ENCODE measurements around the gene BEGAIN. TPM values are rescaled to one million over a fixed set of nuclear protein-coding genes. Genes with fewer than 3 reads are reported as not detected.

BEGAIN gene
- total RNA-seq, 3 donors from 2014 or later = 0.53 to 3.9 (median 2.0) TPM

DNA sequence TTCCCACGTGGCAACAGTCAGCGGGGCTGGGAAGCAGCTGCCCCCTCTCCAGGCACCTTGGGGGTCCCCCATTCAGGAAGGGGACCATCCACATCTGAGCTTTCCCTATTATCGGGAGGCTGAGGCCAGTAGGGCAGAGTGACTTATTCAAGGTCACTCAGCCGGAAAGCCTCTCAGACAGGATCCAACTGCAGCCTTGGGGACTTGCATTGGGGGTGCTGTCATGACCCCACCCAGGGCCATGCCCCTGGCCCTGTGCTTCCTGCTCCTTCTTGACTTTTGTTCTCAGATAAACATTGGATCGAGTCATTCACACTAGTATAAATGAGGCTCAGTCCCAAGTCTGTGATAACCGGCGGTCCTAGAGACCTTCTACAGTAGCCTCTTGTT, 12.6 kb downstream of the BEGAIN start:
- peaks cover 19% of the 10 kb centered on the region for H3K27me3 Mint-ChIP-seq (ENCODE audit: low read depth)
- no peaks in the 10 kb centered on the region for H3K9me3 Mint-ChIP-seq
- H3K36me3 Mint-ChIP-seq (ENCODE audit: insufficient read depth) = no peaks in the 10 kb centered on the region
- no peak for DNase-seq
- no peak overlapping the region for H3K4me3 Mint-ChIP-seq
- no peak for ATAC-seq
- peaks cover 5% of the 10 kb centered on the region for H3K4me1 Mint-ChIP-seq (ENCODE audit: low read depth)

DNA sequence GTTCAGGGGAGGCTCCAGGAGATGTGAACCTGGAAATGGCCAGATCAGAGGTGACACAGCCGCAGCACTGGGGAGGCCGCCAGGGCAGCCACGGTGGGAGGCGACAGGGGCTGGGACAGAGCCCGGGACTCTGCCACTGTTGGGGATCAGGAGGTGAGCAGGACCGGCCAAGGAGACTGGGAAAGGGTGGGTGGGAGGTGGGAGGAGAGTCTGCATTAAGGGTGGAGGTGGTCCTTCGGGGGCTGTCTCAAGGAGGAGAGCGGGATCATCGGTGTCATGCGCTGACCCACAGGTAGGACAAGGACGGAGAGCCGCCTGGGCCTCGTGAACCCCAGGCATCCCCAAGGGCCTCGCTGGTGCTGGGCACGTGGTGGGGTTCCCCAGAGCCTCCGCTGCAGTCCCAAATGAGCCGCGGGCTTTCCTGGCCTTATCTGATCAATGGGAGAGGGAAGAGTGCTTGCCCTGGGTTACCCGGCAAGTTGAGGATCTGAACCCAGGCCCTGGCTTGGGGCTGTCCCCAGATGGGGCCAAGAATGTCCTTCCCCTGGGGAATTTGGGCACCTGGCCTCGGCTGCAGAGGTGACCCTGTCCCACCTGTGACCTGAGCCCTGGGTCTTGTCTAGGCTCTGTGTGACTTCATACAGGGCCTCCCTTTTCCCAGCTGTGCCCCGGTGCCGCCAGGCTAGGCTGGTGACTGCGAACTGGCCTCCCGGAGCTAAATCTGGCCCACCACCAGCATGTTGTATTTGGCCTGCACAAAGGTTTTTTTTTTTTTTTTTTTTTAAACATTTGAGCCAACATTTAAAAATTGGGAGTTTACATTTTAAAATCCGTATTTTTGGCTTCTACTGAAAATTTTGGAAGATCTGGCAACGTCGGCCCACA, 13.2 kb downstream of the BEGAIN start:
- no peaks in the 10 kb centered on the region for H3K9me3 Mint-ChIP-seq
- H3K36me3 Mint-ChIP-seq (ENCODE audit: insufficient read depth) = no peaks in the 10 kb centered on the region
- DNase-seq = no peak
- H3K4me1 Mint-ChIP-seq (ENCODE audit: low read depth) = peaks cover 9% of the 10 kb centered on the region
- peaks cover 24% of the 10 kb centered on the region for H3K27me3 Mint-ChIP-seq (ENCODE audit: low read depth)
- no peak overlapping the region for H3K4me3 Mint-ChIP-seq
- no peak for ATAC-seq

DNA sequence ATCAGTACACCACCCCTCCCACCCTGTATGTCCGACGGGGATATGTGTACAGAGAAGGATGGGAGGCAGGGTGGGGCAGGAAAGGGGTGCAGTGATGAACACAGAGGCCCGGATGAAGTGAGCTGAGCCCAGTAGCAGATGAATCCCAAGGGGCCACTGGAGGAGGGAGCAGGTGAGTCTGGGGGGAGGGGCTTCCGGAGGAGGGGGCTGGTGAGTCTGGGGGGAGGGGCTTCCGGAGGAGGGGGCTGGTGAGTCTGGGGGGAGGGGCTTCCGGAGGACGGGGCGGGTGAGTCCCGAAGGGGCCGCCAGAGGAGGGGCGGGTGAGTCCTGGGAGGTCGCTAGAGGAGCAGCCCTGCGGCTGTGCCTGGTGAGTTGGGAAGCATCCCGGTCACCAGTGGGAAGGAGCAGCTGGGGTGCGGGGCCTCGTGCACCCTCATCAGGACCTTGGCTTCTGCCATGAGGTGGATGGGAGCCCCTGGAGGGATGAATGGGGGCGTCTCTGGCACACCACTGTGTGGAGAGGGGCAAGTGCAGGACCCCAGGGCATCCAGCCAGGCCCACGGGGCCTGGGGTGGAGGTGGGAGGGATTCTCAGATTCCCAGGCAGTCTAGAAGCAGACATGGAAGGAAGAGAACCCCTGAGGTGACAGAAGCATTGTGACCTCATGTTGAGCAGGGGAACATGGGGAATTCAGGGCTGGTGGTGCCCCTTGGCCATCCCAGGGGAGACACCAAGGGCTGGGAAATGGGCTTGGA, 14.0 kb downstream of the BEGAIN start:
- H3K4me3 Mint-ChIP-seq = no peak overlapping the region
- no peaks in the 10 kb centered on the region for H3K36me3 Mint-ChIP-seq (ENCODE audit: insufficient read depth)
- no peak for DNase-seq
- H3K27me3 Mint-ChIP-seq (ENCODE audit: low read depth) = peaks cover 24% of the 10 kb centered on the region
- no peak for ATAC-seq
- no peaks in the 10 kb centered on the region for H3K9me3 Mint-ChIP-seq
- peaks cover 9% of the 10 kb centered on the region for H3K4me1 Mint-ChIP-seq (ENCODE audit: low read depth)

DNA sequence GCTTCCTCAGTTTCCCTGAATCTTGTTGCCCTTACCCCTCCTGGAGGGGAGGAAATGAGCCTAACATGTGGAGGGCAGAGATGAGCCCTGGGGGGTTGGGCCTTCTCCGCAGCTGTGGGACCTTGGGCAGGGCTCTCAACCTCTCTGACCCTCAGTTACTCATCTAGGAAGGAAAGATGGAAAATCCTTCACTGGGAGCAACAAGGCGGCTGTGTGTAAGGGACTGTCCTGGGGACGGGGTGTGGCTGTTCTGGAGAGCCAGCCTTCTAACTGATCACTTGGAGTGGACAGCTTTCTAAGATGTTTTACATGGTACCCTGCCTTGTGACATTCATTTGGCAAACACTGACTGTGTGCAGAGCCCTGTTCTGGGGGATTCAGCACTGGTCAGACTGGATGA, 14.7 kb downstream of the BEGAIN start:
- Mint-ChIP-seq H3K4me3 (no peak overlapping the region), H3K36me3 (ENCODE audit: insufficient read depth) (no peaks in the 10 kb centered on the region), H3K4me1 (ENCODE audit: low read depth) (peaks cover 9% of the 10 kb centered on the region), H3K9me3 (no peaks in the 10 kb centered on the region), H3K27me3 (ENCODE audit: low read depth) (peaks cover 24% of the 10 kb centered on the region)
- ATAC-seq (no peak), DNase-seq (no peak)

DNA sequence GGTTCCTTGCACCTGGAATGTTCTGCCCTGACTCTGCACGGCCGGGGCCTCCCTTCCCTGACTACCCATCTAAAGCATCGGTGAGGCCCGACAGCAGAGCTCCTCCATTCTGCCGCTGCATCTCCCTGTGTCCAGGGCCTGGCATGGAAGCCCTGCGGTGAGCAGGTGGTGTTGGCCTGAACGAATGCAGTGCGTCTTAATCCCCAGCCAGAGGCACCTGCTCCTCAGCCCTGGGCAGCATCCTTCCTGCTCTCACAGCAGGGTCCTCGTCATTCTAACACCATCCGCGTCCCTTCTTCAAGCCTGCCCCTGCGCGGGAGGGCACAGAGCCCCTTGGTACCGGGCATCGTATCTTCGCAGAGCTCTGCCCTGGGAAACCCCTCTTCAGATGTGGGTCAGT, 15.4 kb downstream of the BEGAIN start:
- Mint-ChIP-seq H3K36me3 (ENCODE audit: insufficient read depth) (no peaks in the 10 kb centered on the region), H3K4me1 (ENCODE audit: low read depth) (peaks cover 9% of the 10 kb centered on the region), H3K4me3 (no peak overlapping the region), H3K9me3 (no peaks in the 10 kb centered on the region), H3K27me3 (ENCODE audit: low read depth) (peaks cover 28% of the 10 kb centered on the region)
- DNase-seq (no peak), ATAC-seq (no peak)

DNA sequence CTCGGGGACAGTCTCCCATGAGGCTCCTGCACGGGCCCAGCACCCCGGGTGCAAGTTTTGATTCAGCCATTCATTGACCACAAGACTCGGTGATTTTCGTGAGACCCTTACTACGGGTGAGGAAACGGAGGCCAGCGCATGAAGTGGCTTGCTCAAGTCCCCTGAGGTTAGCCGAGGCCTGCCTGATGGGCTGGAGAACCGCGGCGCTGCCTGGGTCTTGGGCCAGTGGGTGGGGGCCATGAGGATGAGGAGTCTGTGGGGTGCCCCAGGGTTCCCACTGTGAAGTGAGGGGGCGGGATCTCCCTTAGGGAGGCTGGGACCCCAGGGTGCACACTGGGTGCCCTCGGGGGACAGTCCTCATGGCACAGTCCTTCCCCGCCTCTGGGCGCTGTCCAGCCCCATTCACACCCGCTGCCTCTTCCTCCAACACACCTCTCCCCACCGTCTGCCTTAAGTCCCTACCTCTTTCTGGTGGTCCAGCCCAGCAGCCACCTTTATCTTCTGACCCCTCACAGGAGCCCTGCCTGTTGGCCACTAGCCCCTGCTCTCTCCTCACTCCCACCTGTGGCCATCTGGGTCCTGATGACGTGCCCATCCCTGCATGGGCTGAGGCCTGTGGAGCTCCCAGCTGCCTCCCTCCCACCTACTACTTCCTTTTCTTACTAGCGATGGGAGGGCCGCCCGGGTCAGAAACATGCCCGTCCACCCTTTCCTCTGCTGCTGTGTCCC, 16.3 kb downstream of the BEGAIN start:
- ATAC-seq (no peak), DNase-seq (no peak)
- Mint-ChIP-seq H3K9me3 (no peaks in the 10 kb centered on the region), H3K27me3 (ENCODE audit: low read depth) (peaks cover 33% of the 10 kb centered on the region), H3K36me3 (ENCODE audit: insufficient read depth) (no peaks in the 10 kb centered on the region), H3K4me3 (no peak overlapping the region), H3K4me1 (ENCODE audit: low read depth) (peaks cover 9% of the 10 kb centered on the region)

DNA sequence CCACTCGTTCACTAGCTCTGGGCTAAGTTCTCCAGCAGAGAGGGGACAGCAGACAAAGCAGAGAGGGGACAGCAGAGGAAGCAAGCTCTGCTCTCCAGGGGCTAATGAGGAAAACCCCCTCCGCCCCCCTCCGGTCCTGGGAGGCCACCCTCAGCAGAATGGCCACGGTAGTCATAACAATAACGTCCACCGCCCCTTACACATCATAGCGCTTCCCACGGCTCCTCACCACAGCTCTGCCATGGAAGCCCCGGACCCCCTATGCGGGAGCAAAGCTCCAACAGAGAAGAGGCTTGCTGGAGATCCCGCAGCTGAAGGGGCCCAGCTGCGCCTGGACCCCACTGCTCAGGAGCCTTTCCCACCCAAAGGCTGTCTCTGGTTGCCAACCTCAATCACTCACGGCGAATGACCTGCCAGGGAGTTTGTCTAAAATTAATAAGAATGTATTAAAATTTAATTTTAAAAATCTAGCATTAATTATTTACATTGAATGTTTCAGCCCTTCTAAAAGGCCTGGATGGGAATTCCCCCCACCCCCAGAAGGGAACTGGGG, 17.4 kb downstream of the BEGAIN start:
- no peak for ATAC-seq
- no peaks in the 10 kb centered on the region for H3K9me3 Mint-ChIP-seq

DNA sequence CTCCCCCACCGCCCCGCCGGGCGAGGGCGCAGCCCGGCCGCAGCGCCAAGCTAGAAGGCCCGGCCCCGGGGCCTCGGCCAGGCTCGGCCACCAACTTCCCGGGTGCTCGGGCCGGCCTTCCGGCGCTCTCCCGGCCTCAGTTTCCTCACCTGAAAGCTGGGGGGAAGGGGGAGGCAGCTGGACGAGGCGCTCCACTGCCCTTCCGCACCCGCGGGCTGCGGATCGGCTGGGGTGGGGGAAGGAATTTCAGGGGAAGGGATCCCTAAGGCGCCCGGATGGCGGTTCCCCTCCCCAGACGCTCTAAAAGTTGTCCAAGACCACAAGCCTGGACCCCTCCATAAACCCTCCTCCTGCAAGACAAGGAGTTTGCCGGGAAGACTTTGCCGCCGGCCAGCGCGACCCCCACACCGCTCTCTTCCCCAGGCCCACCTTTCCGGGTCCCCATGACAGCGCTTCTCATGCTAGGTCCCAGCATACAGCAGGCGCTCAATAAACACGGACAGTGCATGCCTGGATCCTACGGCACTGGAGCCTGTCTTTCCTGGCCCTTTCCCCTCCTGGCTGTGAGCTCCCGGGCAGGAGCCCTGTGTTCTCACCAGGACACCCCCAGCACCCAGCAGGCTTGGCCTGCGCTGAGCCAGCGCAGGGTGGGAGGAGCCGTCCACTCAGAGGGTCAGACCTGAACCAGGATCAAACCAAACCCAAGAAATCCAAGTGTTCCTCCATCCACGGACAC, 18.1 kb downstream of the BEGAIN start:
- ATAC-seq (no peak), DNase-seq (no peak)
- H3K4me1 Mint-ChIP-seq (ENCODE audit: low read depth) = peaks cover 9% of the 10 kb centered on the region
- H3K4me3 Mint-ChIP-seq = peak overlapping the region; percentile 45
- H3K27me3 Mint-ChIP-seq (ENCODE audit: low read depth) = peaks cover 42% of the 10 kb centered on the region
- H3K9me3 Mint-ChIP-seq = no peaks in the 10 kb centered on the region
- H3K36me3 Mint-ChIP-seq (ENCODE audit: insufficient read depth) = no peaks in the 10 kb centered on the region

More for the DNA sequence above, 17.4 kb downstream of the BEGAIN start:
- H3K4me3 Mint-ChIP-seq = no peak overlapping the region
- no peaks in the 10 kb centered on the region for H3K36me3 Mint-ChIP-seq (ENCODE audit: insufficient read depth)
- no peak for DNase-seq
- peaks cover 9% of the 10 kb centered on the region for H3K4me1 Mint-ChIP-seq (ENCODE audit: low read depth)
- H3K27me3 Mint-ChIP-seq (ENCODE audit: low read depth) = peaks cover 39% of the 10 kb centered on the region

DNA sequence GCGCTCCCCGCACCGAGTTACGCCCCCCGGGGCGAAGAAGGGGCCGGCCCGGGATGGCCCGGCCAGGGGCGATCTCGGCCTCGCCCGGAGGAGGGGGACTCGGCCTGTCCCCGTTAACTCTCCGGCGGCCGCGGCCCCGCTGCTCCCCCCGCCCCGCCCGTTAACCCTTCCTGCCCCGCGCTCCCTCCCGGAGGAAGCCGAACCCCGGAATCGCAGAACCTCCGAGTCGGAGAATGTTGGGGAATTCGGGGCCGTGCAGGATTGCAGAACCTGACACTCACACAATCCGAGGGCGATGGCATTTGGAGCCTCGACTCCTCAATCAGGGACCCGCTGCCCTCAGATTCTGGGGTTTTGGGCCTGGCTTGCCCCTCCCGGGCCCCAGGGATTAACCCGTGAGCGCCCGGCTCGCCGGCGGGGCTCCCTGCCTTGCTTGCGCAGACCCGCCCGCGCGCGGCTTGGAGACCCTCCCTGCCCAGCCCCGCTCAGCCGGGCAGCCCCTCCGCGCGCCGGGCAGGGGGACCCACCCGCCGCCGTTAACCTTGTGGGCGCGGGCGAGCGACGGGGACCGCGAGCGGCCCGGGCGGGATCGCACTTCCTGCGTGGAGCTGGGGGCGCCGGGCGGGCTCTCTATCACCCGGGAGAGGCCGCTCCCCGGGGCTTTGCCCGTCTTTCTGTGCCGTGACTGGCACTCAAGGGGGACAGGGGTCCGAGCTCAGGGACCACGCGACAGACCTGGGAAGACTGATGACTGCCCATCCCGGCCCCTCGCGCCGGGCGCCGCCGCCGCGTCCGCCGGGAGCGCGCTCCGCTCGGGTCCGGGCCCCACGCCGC, 18.8 kb downstream of the BEGAIN start:
- DNase-seq (no peak), ATAC-seq (peak in 1 of 2 donors; percentile 25)
- Mint-ChIP-seq H3K9me3 (no peaks in the 10 kb centered on the region), H3K27me3 (ENCODE audit: low read depth) (peaks cover 45% of the 10 kb centered on the region), H3K36me3 (ENCODE audit: insufficient read depth) (no peaks in the 10 kb centered on the region), H3K4me3 (no peak overlapping the region), H3K4me1 (ENCODE audit: low read depth) (peaks cover 9% of the 10 kb centered on the region)

DNA sequence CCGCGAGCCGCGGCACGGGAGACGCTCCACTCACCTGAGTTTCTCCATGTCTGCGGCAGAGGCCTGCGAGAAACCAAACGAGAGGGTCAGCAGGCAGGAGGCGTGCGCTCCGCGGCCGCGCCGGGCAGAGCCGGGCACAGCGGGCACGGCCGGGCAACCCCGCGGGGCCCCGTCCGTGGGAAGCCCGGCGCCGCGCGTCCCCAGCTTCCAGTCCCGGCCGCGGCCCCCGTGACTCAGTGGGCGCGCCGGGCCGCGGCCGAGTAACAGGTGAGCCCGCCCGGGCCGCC, 19.4 kb downstream of the BEGAIN start:
- ATAC-seq = peak; percentile 20 to 27
- no peak overlapping the region for H3K4me3 Mint-ChIP-seq
- peaks cover 43% of the 10 kb centered on the region for H3K27me3 Mint-ChIP-seq (ENCODE audit: low read depth)

DNA sequence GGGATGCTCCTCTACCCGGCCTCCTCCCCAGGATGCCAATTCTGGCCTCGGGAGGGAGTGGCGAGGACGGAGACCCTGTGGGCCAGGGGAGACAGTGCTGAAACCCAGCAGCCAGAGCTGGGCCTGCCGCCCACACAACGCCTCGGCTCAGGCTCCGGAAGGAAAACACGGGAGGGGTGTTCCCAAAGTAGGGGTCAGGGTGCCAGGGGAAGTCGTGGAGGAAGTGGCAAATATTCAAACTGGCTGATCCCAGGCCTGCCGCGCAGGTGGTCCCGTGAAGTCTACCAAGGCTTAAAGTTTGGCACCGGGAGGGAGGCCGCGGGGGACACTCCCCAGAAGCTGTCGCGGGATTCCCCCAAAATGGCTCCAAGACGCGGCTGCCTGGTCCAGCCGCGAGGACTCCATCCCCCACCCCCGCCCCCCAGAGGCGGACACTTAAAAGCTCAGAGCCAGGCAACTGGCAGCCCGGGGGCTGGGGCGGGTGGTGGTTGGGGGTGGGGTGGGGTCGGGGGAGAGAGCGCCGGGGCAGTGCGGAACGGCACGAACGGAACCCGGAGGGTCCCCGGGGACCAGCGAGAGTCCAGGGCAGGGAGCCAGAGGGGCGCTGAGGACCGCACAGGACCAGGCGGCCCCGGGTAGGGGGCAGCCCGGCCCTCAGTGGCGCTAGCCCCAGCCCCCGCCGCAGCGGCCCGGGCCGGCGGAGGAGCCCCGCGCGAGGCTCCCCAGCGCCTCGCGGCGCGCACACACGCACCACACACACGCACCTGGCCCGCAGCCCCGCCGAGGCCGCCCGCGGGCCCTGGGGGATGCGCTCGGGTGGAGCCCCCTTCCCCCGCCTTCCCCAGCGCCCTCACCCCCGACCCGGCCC, 20.0 kb downstream of the BEGAIN start:
- Mint-ChIP-seq H3K4me3 (peak overlapping the region; percentile 67), H3K4me1 (ENCODE audit: low read depth) (peaks cover 4% of the 10 kb centered on the region), H3K9me3 (no peaks in the 10 kb centered on the region), H3K36me3 (ENCODE audit: insufficient read depth) (no peaks in the 10 kb centered on the region), H3K27me3 (ENCODE audit: low read depth) (peaks cover 39% of the 10 kb centered on the region)
- no peak for DNase-seq
- peak; percentile 19 to 31 for ATAC-seq

More for the DNA sequence above, 19.4 kb downstream of the BEGAIN start:
- peaks cover 7% of the 10 kb centered on the region for H3K4me1 Mint-ChIP-seq (ENCODE audit: low read depth)
- H3K36me3 Mint-ChIP-seq (ENCODE audit: insufficient read depth) = no peaks in the 10 kb centered on the region
- no peak for DNase-seq
- H3K9me3 Mint-ChIP-seq = no peaks in the 10 kb centered on the region

DNA sequence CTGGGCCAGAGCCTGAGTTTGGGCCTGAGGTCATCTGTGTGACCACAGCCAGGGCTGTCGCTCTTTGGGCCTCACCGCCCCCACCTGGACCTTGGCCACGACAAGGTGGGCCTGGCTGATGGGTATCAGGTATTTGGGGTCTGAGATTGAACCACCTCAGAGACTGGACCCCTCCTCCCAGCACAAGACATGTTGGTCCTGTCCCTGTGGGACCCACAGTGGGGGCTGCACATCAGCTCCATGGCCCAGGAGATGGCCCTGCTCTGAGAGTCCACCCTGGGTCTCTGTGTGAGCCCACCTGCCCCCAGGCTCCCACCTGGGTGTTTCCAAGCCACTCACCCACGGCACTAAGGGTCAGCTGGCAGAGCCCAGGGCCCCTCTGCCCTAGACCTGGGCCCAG, 20.6 kb downstream of the BEGAIN start:
- DNase-seq (no peak), ATAC-seq (no peak)
- H3K4me1 Mint-ChIP-seq (ENCODE audit: low read depth) = peaks cover 4% of the 10 kb centered on the region
- H3K27me3 Mint-ChIP-seq (ENCODE audit: low read depth) = peaks cover 39% of the 10 kb centered on the region
- no peaks in the 10 kb centered on the region for H3K36me3 Mint-ChIP-seq (ENCODE audit: insufficient read depth)
- H3K9me3 Mint-ChIP-seq = no peaks in the 10 kb centered on the region
- peak overlapping the region; percentile 67 for H3K4me3 Mint-ChIP-seq
